Measurements from ENCODE around the gene CSNK1D.

Gene CSNK1D

GRCh38 chr17:82227629-82228277 lies 45.7 kb downstream of the CSNK1D start:
- no peak for DNase-seq (ENCODE audit: low read depth)

- no peak for DNase-seq (ENCODE audit: low read depth)
These were observed 46.5 kb downstream of the CSNK1D start for GRCh38 chr17:82226809-82227628.

- DNase-seq (ENCODE audit: low read depth), result no peak
These were observed 47.2 kb downstream of the CSNK1D start for GRCh38 chr17:82226146-82226808.

GRCh38 chr17:82225368-82226029 lies 48.0 kb downstream of the CSNK1D start:
- no peak for DNase-seq (ENCODE audit: low read depth)

GRCh38 chr17:82224666-82225065 lies 48.8 kb downstream of the CSNK1D start:
- DNase-seq (ENCODE audit: low read depth), result no peak

GRCh38 chr17:82223517-82223916 lies 50.0 kb downstream of the CSNK1D start:
- DNase-seq (ENCODE audit: low read depth), result no peak

- DNase-seq (ENCODE audit: low read depth), result no peak
These were observed 50.7 kb downstream of the CSNK1D start for GRCh38 chr17:82222816-82223215.

- no peak for DNase-seq (ENCODE audit: low read depth)
These were observed 52.1 kb downstream of the CSNK1D start for GRCh38 chr17:82221341-82221902.

GRCh38 chr17:82219753-82220709 lies 53.5 kb downstream of the CSNK1D start:
- no peak for DNase-seq (ENCODE audit: low read depth)

- DNase-seq (ENCODE audit: low read depth), result no peak
These were observed 54.4 kb downstream of the CSNK1D start for GRCh38 chr17:82219083-82219482.

GRCh38 chr17:82218349-82219075 lies 55.0 kb downstream of the CSNK1D start:
- DNase-seq (ENCODE audit: low read depth), result no peak

- peak; percentile 95 for DNase-seq (ENCODE audit: low read depth)
These were observed 55.8 kb downstream of the CSNK1D start for GRCh38 chr17:82217530-82218204.

- DNase-seq (ENCODE audit: low read depth), result peak; percentile 48
These were observed 56.4 kb downstream of the CSNK1D start for GRCh38 chr17:82217120-82217529.

- peak; percentile 93 for DNase-seq (ENCODE audit: low read depth)
These were observed 57.0 kb downstream of the CSNK1D start for GRCh38 chr17:82216301-82217119.

- no peak for DNase-seq (ENCODE audit: low read depth)
These were observed 57.6 kb downstream of the CSNK1D start for GRCh38 chr17:82215972-82216300.

- peak; percentile 34 for DNase-seq (ENCODE audit: low read depth)
These were observed 58.2 kb downstream of the CSNK1D start for GRCh38 chr17:82215095-82215971.

GRCh38 chr17:82214012-82214628 lies 59.4 kb downstream of the CSNK1D start:
- no peak for DNase-seq (ENCODE audit: low read depth)

Measured in fibroblast of gingiva (primary cell).